SU-DHL-6 (cell line): ENCODE data around the gene ARHGAP33.

Experiments
- EZH2phosphoT487 ChIP-seq: fragments of 200-600 bp; sonication (generic), shearing (Covaris generic); conservative IDR thresholded peaks from 2 replicates; pipeline ENCODE4 v1.6.1; 2018; ENCODE audit warnings: mild to moderate bottlenecking, antibody characterized with exemption, low read length, moderate library complexity, mixed read lengths
- TF ChIP-seq, protein P1 (sequence below): fragments of 200-600 bp; sonication (generic); IDR thresholded peaks from one replicate; pipeline ENCODE4 v1.5.1; 2017; ENCODE audit warnings: antibody characterized with exemption, mild to moderate bottlenecking, low read length, moderate library complexity; ENCODE audit not compliant: insufficient read depth, poor library complexity, severe bottlenecking

DNA sequence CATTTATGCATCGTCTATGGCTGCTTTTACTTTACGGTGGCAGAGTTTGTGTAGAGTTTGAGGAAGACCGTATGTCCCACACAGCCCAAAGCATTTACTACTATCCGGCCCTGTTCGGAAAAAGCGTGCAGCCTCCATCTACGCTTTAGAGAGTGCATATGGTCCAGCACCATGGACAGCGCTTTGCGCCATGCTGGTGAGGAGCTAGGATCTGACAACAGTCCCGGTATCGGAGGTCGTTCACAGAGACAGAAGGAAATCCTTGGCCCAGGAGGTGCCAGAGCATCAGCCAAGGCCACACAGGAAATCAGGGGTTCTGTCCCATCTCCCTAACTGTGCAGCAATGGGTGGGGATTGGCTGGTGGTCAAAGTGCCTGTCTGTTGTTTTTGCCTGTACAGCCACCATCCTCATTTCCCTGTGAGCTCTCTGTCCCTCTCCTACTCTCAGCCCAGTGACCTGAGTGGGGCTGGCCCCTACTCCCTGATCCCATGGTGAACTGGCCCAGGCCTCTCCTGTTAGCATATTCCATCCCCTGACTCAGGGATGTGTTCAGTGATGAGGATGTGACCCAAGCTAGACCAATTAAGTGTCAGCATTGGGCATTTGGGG lies 53.4 kb downstream of the ARHGAP33 start:
- TF ChIP-seq, protein P1, sequence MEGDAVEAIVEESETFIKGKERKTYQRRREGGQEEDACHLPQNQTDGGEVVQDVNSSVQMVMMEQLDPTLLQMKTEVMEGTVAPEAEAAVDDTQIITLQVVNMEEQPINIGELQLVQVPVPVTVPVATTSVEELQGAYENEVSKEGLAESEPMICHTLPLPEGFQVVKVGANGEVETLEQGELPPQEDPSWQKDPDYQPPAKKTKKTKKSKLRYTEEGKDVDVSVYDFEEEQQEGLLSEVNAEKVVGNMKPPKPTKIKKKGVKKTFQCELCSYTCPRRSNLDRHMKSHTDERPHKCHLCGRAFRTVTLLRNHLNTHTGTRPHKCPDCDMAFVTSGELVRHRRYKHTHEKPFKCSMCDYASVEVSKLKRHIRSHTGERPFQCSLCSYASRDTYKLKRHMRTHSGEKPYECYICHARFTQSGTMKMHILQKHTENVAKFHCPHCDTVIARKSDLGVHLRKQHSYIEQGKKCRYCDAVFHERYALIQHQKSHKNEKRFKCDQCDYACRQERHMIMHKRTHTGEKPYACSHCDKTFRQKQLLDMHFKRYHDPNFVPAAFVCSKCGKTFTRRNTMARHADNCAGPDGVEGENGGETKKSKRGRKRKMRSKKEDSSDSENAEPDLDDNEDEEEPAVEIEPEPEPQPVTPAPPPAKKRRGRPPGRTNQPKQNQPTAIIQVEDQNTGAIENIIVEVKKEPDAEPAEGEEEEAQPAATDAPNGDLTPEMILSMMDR, result no peak
- no peak for TF ChIP-seq EZH2phosphoT487
